M059J (cell line): ENCODE results near the gene TMEM63A. TPM values are rescaled to one million over a fixed set of nuclear protein-coding genes. Genes with fewer than 3 reads are reported as not detected.

ENCODE experiments used
- DNase-seq: peaks from one replicate; pipeline ENCODE4 v3.0.0-alpha.2; 2012; ENCODE audit warnings: low read depth
- total RNA-seq: library from RNA; depleted of rRNA; stranded (reverse); fragments of >200 nt; shearing (Covaris generic); gene quantifications from 2 replicates; pipeline ENCODE4 v1.2.3, GENCODE V29; 2014

The TMEM63A gene
- total RNA-seq, 1 experiment from 2014 or later = 16.3 TPM

DNA sequence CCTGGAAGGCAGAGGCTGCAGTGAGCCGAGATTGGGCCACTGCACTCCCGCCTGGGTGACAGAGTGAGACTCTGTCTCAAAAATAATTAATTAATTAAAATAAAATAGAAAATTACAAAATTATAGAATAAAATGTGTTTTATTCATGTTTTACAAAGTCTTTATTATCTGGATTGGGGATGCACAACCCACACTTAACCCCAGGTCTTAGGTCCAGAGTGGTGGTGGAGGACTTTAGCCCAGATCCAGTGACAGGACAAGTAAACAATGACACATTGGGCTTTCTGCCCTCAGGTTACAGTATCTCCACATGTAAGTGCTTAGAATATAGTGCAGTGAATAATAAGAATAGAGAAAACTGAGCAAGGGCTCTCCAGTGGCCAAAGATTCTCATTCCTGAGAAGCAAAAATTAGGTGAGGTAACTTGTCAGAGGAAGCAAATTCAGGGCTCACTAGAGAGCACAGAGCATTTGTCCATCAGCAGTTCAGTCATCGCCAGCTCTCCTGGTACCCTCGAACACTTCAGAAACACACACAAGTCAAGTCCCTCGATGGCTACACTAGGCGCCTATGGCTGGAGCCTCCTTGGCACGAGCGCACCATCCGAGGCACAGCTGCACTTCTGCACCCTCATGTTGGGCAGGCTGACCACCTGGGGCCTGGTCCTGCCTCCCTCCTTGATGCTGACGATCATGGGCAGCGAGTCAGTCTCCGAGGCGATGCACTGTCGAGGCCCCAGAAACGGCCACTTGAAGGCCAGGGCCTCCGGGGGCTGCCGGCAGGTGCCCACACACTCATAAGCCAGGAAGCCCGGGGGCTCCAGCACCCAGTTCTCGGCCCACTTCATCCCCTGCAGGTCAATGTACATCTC, 4.2 kb upstream of the TMEM63A start:
- DNase-seq = peak; percentile 75

GRCh38 chr1:225885336-225885735, 3.2 kb upstream of the TMEM63A start:
- DNase-seq = no peak

- no peak for DNase-seq
These were observed 1.6 kb upstream of the TMEM63A start for GRCh38 chr1:225883616-225884265.

DNA sequence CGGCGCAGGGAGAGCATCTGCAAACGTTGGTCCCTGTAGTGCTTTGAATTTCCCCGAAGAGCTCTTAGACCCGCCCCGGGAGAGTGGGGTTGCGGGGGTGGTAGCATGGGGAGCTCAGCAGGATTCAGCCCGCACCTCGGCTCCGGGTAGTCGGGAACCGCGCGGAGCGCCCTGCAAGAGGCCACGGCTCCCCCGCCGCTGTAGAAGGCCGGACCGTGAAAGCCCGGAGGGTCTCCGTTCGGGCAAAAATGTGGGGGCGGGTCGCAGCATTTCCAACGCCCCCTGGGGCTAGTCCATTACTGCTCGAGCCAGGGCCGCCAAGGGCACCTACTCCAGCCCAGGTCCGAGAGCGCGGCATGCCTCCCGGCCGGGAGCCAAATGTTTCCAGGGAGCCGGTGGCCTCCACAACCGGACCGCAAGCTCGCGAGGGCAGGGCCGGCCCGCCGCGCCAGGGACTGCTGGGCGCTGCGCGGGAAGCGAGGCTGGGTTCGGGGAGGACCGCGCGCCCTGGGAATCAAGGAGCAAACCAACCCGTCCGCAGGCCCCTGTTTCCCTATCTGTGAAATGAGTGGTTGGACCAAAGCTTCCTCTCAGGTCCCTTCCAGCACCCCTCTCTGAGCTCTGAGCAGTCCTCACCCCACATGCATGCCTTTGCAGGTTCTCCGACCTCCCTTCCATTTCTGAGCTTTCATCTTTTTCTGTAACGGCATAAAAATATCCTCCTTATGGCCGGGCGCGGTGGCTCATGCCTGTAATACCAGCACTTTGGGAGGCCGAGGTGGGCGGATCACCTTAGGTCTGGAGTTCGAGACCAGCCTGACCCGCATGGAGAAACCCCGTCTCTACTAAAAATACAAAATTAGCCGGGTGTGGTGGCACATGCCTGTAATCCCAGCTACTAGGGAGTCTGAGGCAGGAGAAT, 775 bp upstream of the TMEM63A start:
- DNase-seq = peak; percentile 61

DNA sequence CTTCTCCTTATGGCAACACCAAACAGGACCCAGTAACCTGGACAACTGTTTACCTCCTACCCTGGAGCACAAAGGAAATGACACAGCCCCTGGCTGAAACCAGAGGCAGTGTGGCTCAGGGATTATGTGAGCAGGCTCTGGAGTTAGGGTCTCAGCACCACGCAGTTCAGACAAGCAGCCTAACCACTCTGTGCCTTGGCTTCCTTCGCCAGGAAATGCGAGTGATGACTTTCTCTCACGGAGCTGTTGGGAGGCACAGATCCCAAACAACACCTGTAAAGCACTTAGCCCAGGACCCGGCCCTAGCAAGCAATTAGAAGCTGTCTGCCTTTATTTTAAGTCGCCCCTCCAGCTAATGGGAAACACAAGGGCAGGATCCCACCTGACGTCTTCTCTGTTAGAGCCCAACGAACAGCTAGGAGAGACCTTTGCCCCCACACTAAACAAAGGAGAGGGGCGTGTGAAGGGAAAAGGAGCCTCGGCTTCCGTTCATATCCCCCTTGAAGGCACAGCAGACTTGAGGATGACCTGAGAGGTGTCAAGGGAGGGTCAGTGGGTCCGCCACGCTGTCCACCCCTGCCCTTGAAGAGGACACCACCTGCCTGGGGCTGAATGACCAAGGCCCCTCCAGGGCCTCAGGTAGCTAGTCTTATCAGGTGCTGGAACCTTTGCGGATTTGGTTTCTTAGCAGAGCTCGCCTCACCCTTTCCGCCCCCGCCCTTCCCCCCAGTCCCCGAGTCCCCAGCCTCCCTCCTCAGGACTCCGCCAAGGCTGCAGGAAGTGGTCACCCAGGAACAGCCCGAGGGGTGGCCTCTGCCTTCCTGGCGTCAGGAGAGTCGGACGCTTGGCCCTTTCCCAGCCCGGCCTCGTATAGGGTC, 860 bp downstream of the TMEM63A start:
- DNase-seq = peak; percentile 83

GRCh38 chr1:225880636-225881035, 1.5 kb downstream of the TMEM63A start:
- no peak for DNase-seq

GRCh38 chr1:225880222-225880588, 2.0 kb downstream of the TMEM63A start:
- DNase-seq = no peak

- no peak for DNase-seq
These were observed 2.5 kb downstream of the TMEM63A start for GRCh38 chr1:225879521-225880221.

DNA sequence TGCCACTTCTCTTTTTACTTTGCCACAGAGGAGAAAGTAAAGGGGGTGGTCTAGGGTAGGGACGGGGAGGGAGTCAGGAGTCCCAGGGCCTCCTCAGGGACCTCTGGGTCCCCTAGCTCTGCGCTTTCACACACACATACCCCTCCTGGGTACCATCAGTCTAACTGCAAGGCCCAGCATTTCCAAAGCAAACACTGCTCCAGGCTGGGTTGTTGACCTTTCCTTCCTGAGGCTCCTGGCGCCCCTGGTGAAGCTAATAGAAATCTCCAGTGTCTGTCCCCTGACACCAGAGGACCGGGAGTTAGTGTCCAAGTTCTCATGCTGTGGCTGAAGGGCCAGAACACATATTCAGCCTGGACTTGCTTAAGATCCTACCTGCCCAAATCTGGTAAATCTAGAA, 3.9 kb downstream of the TMEM63A start:
- DNase-seq = no peak

DNA sequence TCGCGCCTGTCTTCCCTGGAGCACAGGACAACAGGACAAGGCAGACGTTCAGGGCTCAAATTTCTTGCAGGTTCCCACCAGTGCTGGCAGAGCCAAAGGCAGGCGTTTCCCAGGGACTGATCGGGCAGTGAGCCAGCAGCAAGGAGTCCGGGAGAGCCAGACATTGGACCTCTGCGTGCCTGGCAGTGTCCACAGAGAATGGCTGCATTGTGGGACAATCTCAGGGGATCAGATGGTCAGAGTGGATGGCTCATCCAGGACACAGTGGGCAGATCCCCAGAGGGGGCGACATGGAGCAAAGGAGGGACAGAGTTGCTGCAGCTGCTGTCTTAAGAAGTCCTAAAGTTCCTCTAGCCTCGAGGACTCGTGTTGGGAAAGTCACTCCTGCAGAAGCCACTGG, 4.6 kb downstream of the TMEM63A start:
- DNase-seq = peak; percentile 48

DNA sequence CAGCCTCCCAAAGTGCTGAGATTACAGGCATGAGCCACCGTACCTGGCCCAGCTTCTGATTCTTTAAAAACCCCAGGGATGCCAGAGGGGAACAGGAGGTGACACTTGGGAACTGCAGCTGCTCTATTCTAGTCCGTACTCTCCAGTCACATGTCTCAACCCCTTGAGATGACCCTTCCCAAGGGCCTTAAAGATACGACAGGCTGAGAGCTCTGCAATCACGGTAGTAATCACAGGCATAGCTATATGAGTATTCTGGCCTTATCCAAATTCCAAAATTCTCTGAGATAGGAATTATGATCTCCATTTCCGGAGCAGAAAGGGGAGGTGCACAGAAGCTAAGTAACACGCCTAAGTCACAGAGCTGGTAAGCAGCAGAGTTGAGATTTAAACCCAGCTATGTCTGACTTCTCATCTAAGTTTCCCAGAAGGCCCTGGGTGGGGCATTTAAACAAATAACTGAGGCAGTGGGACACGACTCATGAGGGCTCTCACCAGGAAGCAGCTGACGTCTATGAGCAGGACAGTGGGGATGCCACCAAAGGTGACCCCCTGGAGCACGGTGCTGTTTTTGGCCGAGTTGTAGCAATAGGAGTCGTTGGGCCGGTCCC, 5.2 kb downstream of the TMEM63A start:
- no peak for DNase-seq

GRCh38 chr1:225875044-225875815, 7.0 kb downstream of the TMEM63A start:
- peak; percentile 47 for DNase-seq

GRCh38 chr1:225874431-225874830, 7.7 kb downstream of the TMEM63A start:
- DNase-seq = no peak

GRCh38 chr1:225873281-225873850, 8.8 kb downstream of the TMEM63A start:
- DNase-seq = no peak

DNA sequence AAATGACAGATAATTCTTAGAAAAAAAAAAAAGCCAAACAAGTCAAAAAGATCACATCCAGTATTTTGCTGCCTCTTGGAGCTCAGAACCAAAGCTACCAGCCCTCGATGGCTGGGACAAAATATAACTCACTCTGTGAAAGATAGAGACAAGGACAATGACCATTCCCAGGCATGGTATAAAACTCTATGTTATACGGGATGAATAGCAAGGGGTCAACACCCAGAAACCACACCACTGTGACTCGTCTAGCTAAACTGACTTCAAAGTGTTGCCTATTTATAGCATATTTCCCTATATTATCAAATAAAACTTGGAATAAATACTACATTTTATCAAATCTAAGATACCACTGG, 10.1 kb downstream of the TMEM63A start:
- DNase-seq = peak; percentile 16

- DNase-seq = peak; percentile 14
These were observed 10.7 kb downstream of the TMEM63A start for GRCh38 chr1:225871359-225872074.

- DNase-seq = no peak
These were observed 11.3 kb downstream of the TMEM63A start for GRCh38 chr1:225870911-225871310.

DNA sequence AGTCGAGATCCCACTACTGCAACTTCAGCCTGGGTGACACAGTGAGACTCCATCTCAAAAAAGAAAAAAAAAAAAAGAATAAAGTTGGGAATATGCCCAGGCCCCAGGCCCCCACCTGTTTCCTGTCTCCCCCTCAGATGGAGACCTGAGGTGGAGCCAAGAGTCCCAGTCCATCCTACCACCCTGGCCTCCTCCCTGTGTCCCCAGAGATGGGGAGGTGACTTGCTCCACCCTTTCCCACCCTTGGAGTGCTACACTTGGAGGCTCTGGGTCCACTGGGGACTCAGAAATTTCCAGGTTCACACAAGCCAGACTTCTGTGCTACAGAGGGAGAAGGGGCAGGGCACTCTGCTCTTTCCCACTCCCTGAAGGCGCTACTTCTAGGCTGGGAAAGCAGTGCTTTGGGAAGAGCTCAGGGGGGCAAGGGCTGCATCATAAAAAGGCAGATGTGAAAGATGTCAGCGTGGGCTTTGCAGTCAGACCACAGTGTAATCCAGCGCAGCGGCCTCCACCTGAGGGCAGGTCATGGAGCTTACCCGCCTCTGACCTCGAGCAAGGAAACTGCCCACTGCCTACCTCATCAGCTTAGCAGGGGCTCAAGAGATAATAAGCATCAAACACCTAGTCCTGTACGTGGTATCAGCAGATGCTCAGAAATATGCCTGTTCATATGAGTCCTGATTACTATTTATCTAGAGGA, 13.4 kb downstream of the TMEM63A start:
- DNase-seq = no peak
